Activated T-cell treated with anti-CD3 and anti-CD28 coated beads for 1 hour (primary cell): Measurements from ENCODE around the gene CLHC1.
"Not testable (repeated sequence)": the region's sequence is repeated elsewhere in the genome, so short reads cannot be mapped to it uniquely, and the experiment has no call there.

Source experiments
- DNase-seq: peaks from one replicate; pipeline ENCODE4 v3.0.0-alpha.2; 2020; ENCODE audit warnings: low read depth

CLHC1 gene

DNA sequence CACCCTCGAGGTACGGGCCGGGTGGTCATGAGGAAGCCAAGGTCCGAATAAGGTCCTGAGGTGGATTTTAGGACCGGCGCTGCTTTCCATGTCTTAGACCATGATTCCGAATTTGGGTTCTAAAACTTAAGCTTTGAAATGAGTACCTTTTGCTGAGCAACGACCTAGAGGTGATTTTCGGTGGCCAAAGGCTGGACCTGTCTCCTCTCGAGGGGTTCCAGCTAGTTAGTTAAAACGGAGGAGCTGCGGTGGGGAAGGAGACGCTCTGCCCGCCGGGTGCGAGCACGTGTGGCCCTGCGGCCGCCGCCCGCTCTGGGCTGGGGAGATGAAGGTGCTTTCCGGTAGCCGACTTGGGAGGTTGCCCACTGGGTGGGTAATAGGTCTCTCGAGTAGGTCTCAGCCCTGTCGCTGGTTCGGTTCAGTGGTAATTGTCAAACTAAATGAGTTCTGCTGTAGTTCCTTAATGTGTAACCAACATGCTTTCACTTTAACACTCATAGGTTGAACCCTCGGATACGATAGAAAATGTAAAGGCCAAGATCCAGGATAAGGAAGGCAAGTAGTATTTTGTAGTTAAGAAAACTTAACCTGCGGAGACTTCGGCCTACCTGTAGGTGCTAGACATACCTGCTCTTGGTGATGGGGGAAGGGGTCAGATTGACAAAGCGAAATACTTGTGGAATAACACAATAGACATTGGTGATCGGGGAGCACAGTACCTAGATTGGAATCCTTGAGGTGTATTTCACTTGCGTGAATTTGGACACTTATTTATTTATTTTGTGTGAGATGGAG is 967 bp upstream of the CLHC1 start:
- peak; percentile 32 for DNase-seq

- no peak for DNase-seq
Measured at GRCh38 chr2:55231546-55232083, 478 bp downstream of the CLHC1 start.

DNA sequence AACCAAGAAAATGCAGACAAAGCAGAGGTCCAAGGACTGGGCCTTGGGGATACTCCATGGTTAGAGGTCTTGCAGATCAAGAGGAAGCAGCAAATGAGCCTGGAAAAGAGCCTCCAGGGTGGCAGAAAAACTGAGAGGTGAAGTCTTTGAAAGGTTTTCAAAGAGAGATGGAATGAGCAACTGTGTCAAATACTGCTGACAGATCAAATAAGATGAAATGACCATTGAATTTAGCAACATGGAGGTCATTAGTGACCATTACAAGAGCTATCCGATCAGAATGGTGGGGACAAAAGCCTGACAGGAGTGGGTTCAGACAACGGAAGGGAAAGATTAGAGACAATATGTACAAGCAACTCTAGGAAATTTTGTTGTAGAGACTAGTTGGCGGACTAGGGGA is 1.5 kb downstream of the CLHC1 start:
- no peak for DNase-seq

- DNase-seq: no peak
Measured at GRCh38 chr2:55229221-55229620, 2.9 kb downstream of the CLHC1 start.

GRCh38 chr2:55228226-55228563 is 3.9 kb downstream of the CLHC1 start:
- no peak for DNase-seq

DNA sequence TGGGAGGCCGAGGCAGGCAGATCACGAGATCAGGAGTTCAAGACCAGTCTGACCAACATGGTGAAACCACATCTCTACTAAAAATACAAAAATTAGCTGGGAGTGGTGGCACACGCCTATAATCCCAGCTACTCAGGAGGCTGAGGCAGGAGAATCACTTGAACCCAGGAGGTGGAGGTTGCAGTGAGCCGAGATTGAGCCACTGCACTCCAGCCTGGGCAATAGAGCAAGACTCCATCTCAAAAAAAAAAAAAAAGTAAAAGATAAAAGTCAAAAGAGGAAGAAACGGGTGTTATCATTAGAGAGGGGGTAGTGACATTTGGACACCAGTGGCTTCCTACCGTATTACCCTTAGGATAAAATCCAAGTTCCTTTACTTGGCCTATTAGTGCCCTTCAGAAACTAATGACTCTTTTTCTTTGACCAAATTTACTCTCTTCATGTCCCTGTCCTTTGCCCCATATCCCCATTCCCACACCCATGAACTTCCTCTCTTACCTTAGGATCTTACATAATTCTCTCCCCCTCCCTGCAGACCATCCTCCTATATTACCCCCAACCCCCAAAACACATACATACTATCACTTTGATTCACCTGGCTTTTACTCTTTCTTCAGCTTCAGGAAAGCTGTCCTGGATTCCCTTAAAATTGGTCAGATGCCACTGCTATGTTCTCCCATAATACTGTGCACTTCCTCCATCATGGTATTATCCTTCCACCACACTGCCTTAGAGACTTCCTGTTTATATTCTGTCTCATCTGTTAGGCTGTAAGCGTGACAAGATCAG is 4.5 kb downstream of the CLHC1 start:
- DNase-seq: not testable (repeated sequence)

DNA sequence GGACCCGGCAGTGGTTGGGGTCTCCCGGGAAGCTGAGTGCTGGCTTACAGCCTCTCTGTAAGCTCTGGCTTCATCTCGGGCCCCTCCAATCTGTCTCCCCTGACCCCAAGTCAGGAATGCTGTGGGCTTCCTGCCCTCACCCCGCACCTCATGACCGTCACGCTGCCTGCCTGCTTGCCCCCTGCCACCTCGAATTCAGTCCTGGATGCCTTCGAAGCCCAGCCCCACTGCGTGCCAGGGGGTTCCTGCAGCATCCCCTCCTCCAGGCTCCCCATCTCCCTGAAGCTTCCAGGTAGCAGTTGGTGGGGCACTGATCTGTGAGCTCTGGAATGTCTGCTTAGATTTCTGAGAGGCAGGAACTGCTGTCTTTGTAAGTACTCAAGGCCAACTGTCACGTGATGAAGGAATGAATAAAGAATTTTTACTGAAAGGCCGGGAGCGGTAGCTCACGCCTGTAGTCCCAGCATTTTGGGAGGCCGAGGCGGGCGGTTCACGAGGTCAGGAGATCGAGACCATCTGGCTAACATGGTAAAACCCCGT is 6.5 kb downstream of the CLHC1 start:
- no peak for DNase-seq

GRCh38 chr2:55224761-55225261 is 7.3 kb downstream of the CLHC1 start:
- no peak for DNase-seq

- no peak for DNase-seq
Measured at GRCh38 chr2:55223958-55224760, 7.9 kb downstream of the CLHC1 start.

- DNase-seq: no peak
Measured at GRCh38 chr2:55213822-55214221, 18.3 kb downstream of the CLHC1 start.

- no peak for DNase-seq
Measured at GRCh38 chr2:55204950-55205349, 27.1 kb downstream of the CLHC1 start.

GRCh38 chr2:55204536-55204935 is 27.6 kb downstream of the CLHC1 start:
- no peak for DNase-seq

GRCh38 chr2:55200416-55200815 is 31.7 kb downstream of the CLHC1 start:
- DNase-seq: no peak

DNA sequence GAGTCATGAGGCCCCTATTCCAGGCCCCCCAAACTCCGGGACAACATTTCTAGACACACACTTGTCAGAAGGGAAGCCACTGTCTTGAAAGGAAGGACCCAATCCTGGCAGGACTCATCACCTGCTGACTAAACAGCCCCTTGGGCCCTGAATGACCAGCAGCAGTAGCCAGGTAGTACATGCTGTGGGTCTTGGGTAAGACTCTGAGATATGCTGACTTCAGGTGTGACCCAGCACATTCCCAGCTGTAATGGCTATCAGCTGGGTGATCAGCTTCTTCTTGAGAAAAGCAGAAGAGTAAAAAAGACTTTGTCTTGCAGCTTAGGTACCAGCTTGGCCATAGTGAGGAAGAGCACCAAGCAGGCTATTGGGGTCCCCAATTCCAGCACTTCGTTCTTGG is 35.6 kb downstream of the CLHC1 start:
- no peak for DNase-seq

DNA sequence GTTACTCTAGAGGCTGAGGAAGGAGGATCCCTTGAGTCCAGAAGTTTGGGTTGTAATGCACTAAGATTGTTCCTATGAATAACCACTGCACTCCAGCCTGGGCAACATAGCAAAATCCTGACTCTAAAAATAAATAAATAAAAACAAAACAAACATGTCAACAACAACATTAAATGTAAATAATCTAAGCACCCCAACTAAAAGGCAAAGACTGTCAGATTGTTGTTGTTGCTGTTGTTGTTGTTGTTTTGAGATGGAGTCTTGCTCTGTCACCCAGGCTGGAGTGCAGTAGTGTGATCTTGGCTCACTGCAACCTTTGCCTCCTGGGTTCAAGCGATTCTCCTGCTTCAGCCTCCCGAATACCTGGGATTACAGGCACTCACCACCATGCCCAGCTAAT is 40.2 kb downstream of the CLHC1 start:
- not testable (repeated sequence) for DNase-seq

GRCh38 chr2:55186837-55187236 is 45.3 kb downstream of the CLHC1 start:
- DNase-seq: not testable (repeated sequence)

DNA sequence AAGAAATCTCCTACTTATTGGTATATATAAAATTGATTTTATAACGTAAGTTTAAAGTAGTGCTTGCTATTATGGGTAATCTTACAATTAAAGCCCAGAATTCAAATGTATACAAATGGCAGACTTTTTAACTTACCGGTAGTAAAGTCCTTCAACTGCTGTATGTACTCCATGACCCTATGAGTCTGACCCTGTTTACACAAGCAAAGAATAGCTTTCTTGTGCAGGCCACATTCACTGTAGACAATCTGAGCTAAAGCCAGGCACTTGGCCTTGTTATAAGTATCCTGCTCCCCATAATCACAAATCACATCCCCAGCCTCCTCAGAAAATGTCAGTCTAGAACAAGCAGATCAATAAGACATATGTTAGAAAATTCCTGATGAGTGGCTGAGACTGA is 51.7 kb downstream of the CLHC1 start:
- DNase-seq: no peak

DNA sequence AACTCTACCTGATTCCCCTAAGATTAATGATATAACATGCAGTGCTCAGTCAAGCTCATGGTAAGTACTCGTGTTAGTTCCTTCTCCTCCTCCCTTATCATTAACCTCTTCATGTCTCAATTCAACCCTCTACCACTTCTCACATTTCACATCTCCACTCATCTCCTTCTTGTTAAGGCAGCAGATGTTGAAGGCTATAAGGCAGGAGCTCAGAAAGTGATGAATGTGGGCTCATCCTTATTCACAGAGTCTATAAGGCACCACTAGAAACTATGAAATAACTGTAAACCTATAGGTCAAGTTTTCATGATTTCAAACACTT is 56.0 kb downstream of the CLHC1 start:
- DNase-seq: no peak

GRCh38 chr2:55175254-55176093 is 56.6 kb downstream of the CLHC1 start:
- no peak for DNase-seq

DNA sequence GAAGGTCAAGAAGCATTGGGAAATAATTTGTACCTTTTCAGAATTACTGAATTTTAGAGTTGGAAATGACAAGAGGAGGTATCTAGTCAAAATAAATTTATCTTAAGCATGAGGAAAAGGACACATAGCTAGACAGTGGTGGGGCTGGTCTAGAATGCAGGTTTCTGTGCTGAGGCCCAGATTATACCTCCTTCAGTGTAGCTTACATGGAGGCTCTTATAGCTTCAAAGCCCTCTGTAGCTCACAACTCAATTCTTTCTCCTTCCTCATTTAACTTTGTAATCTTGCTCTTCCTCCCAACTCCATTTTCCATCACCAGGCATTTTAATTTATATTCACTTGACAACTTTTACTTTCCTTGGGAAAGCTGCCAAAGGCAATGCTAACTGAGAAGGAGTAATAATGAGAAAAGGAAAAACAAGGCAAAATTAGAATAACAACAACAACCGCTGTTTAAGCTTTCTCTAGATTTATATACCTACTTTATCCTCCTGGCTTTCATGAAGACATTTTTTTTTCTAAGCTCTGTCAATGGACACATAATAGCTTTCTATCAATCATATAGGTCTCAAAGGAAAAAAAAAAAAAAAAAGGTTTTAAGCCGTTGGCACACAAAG is 58.5 kb downstream of the CLHC1 start:
- no peak for DNase-seq

- no peak for DNase-seq
Measured at GRCh38 chr2:55169915-55170314, 62.2 kb downstream of the CLHC1 start.
